Glutamatergic neuron (in vitro differentiated cells): Measurements from ENCODE around the gene PARP3. TPM values are rescaled to one million over a fixed set of nuclear protein-coding genes. Genes with fewer than 3 reads are reported as not detected.

Source experiments
- DNase-seq: peaks from one replicate; pipeline ENCODE4 v3.0.0; 2022
- H3K27ac Mint-ChIP-seq: one replicate; pipeline ENCODE4 v1.8.0; 2020; ENCODE audit warnings: mild to moderate bottlenecking, mixed read lengths, inconsistent platforms; ENCODE audit not compliant: unreplicated experiment
- H3K27me3 Mint-ChIP-seq: one replicate; pipeline ENCODE4 v1.8.0; 2020; ENCODE audit warnings: mild to moderate bottlenecking, moderate library complexity, mixed read lengths, inconsistent platforms; ENCODE audit not compliant: unreplicated experiment
- H3K36me3 Mint-ChIP-seq: one replicate; pipeline ENCODE4 v1.8.0; 2020; ENCODE audit warnings: mild to moderate bottlenecking, mixed read lengths, inconsistent platforms; ENCODE audit not compliant: unreplicated experiment
- H3K4me1 Mint-ChIP-seq: one replicate; pipeline ENCODE4 v1.8.0; 2020; ENCODE audit warnings: mild to moderate bottlenecking, low read depth, mixed read lengths, inconsistent platforms; ENCODE audit not compliant: unreplicated experiment
- H3K4me3 Mint-ChIP-seq: one replicate; pipeline ENCODE4 v1.8.0; 2020; ENCODE audit warnings: mild to moderate bottlenecking, mixed read lengths, inconsistent platforms; ENCODE audit not compliant: unreplicated experiment
- H3K9me3 Mint-ChIP-seq: one replicate; pipeline ENCODE4 v1.8.0; 2020; ENCODE audit warnings: mild to moderate bottlenecking, moderate library complexity, mixed read lengths, inconsistent platforms; ENCODE audit not compliant: unreplicated experiment
- total RNA-seq: library from RNA; stranded (reverse); fragmentation: NEBNext Ultra II Directional; extraction: Animal tissue kit (Norgen Biotek cat#: 25700); gene quantifications from one replicate; pipeline ENCODE4 v1.2.1, GENCODE V29; 2021; ENCODE audit not compliant: unreplicated experiment
- TF ChIP-seq, protein P1 (sequence below): fragments of 200-600 bp; sonication (generic); IDR thresholded peaks from one replicate; pipeline ENCODE4 v1.5.0; 2021; ENCODE audit not compliant: partially characterized antibody, unreplicated experiment

Gene PARP3
- total RNA-seq, 1 donor from 2014 or later, result 3.8 TPM

GRCh38 chr3:51983578-51984268, 41.6 kb downstream of the PARP3 start:
- TF ChIP-seq, protein P1, sequence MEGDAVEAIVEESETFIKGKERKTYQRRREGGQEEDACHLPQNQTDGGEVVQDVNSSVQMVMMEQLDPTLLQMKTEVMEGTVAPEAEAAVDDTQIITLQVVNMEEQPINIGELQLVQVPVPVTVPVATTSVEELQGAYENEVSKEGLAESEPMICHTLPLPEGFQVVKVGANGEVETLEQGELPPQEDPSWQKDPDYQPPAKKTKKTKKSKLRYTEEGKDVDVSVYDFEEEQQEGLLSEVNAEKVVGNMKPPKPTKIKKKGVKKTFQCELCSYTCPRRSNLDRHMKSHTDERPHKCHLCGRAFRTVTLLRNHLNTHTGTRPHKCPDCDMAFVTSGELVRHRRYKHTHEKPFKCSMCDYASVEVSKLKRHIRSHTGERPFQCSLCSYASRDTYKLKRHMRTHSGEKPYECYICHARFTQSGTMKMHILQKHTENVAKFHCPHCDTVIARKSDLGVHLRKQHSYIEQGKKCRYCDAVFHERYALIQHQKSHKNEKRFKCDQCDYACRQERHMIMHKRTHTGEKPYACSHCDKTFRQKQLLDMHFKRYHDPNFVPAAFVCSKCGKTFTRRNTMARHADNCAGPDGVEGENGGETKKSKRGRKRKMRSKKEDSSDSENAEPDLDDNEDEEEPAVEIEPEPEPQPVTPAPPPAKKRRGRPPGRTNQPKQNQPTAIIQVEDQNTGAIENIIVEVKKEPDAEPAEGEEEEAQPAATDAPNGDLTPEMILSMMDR, result no peak
- no peak for DNase-seq
- H3K9me3 Mint-ChIP-seq, result no peaks in the 10 kb centered on the region
- no peaks in the 10 kb centered on the region for H3K27me3 Mint-ChIP-seq
- H3K4me1 Mint-ChIP-seq, result peaks cover 5% of the 10 kb centered on the region
- H3K4me3 Mint-ChIP-seq, result peak overlapping the region; percentile 82
- H3K27ac Mint-ChIP-seq, result peak overlapping the region; percentile 43
- no peaks in the 10 kb centered on the region for H3K36me3 Mint-ChIP-seq

DNA sequence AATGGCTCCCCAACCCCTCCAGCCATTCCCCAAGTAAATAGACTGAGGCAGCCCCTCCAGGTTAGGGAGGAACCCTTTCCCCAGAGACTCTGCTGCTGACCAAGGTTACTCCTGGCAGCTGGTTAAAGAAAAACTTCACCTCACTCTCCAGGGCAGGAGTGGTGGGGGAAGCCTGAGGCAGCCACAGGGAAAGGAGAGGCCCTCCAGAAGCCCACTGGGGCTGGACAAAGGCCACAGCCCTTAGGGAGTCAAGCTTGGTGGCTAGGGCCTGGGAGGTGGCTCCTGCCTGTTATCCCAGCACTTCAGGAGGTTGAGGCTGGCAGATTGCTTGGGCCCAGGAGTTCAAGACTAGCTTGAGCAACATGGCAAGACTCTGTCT, 42.1 kb downstream of the PARP3 start:
- Mint-ChIP-seq H3K9me3 (peaks cover 2% of the 10 kb centered on the region), H3K27me3 (no peaks in the 10 kb centered on the region), H3K4me3 (peak overlapping the region; percentile 70), H3K36me3 (no peaks in the 10 kb centered on the region), H3K27ac (no peak overlapping the region), H3K4me1 (peaks cover 5% of the 10 kb centered on the region)
- DNase-seq, result no peak
- TF ChIP-seq, protein P1, result no peak

DNA sequence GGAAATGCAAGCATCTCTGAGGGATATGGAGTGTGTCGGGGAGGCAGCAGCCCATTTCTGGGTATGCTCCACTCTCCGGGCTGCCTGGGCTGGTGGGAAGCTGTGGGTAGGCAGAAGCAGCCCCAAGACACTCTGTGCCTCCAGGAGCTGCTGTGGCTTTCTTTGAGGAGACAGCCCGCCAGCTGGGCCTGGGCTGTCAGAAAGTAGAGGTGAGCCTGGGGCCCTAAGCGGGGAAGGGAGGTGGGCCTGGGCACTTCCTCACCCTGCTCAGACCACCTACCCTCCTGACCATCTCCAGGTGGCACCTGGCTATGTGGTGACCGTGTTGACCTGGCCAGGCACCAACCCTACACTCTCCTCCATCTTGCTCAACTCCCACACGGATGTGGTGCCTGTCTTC, 42.9 kb downstream of the PARP3 start:
- TF ChIP-seq, protein P1, result no peak
- Mint-ChIP-seq H3K27me3 (no peaks in the 10 kb centered on the region), H3K4me3 (no peak overlapping the region), H3K36me3 (no peaks in the 10 kb centered on the region), H3K27ac (no peak overlapping the region), H3K4me1 (peaks cover 5% of the 10 kb centered on the region), H3K9me3 (peaks cover 2% of the 10 kb centered on the region)
- DNase-seq, result no peak

GRCh38 chr3:51986010-51986947, 44.1 kb downstream of the PARP3 start:
- Mint-ChIP-seq H3K27ac (no peak overlapping the region), H3K27me3 (no peaks in the 10 kb centered on the region), H3K36me3 (no peaks in the 10 kb centered on the region), H3K9me3 (peaks cover 2% of the 10 kb centered on the region), H3K4me3 (no peak overlapping the region), H3K4me1 (peaks cover 6% of the 10 kb centered on the region)
- no peak for DNase-seq
- TF ChIP-seq, protein P1, result no peak

DNA sequence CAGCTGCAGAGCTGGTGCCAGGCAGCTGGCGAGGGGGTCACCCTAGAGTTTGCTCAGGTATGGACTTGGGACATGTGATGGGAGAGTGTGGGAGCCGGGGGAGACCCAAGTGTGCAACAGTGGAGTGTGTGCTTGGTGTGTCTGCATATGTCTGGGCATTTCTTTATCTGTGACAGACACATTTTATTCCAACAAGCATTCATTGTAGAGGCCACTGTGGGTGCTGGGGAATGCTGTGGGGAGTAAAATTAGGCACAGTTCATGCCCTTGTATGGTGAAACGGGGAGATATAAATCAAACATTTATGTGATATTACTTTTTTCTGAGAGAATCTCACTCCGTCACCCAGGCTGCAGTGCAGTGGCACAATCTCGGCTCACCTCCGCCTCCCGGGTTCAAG, 45.4 kb downstream of the PARP3 start:
- H3K27me3 Mint-ChIP-seq, result no peaks in the 10 kb centered on the region
- no peak overlapping the region for H3K27ac Mint-ChIP-seq
- H3K9me3 Mint-ChIP-seq, result peaks cover 2% of the 10 kb centered on the region
- peaks cover 2% of the 10 kb centered on the region for H3K36me3 Mint-ChIP-seq
- DNase-seq, result no peak
- peaks cover 4% of the 10 kb centered on the region for H3K4me1 Mint-ChIP-seq
- TF ChIP-seq, protein P1, result no peak
- H3K4me3 Mint-ChIP-seq, result no peak overlapping the region
